ENCODE data around the gene THPO.

DNA sequence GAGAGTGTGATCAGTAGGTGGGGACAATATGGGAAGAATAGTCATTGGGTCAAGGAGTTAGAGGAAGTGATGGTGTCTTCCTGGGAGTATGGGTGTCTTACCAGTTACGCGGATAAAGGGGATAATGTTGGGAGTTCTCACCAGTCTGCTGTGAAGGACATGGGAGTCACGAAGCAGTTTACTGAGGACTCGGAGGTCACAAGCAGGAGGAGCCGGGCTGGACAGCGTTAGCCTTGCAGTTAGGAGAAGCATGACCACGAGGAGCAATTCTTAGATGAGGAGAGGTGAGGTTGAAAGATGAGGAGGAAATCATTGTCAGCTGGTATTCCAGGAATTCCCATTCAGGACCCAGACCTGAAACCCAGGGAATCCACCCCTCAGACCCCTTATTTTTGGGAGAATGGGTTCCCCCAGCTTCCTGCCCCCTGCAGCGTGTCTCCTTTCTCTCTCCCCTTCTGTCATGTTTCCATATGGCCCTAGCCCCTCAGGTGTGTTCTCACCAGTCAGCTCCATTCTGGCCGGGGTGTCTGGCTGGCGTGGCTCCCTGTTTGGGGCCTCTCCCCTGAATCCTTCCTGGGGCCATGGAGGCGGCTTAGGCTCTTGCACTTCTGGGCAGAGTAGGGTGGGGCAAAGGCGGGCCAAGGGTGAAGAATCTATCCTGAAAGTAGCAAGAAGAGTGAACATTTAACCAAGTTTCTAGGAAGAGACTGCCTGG, 2.1 kb downstream of the THPO start:
- TF ChIP-seq POLR2A (IDR thresholded peaks at IDR 0.05; ENCODE audit: low read length), result no peak
- TF ChIP-seq GATA1 (IDR thresholded peaks at IDR 0.05; ENCODE audit: low read depth, low read length), result no peak

Data from erythroblast (primary cell).